ENCODE measurements around the gene ANGPTL7.

ANGPTL7 gene

DNA sequence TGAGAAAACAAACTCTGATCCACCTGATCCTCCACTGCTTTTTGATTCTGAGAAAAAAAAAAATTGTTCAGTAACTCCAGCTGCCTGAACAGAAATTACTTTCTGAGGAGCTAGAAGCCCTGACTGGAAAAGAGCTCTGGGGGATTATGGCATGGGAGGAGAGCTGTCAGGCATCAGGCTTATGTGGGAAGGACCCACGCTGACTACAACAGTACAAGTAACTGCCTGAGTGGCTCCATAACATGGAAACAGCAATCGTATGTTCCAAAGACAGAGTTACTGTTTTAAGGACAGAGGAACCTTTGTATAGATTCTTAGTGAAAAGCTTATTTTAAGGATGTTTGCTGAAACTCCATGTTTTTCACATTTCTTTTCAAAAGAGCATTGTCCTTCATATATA is 1.2 kb upstream of the ANGPTL7 start:
- H3K27me3 ChIP-seq (ENCODE audit: control insufficient read depth in 1 of 2, insufficient read depth in 2 of 2, low read length in 2 of 2): no peaks in the 10 kb centered on the region
- no peak overlapping the region for H3K9ac ChIP-seq (ENCODE audit: low read length)
- H3K4me3 ChIP-seq (ENCODE audit: low read depth in 1 of 2, low read length in 2 of 2): no peak overlapping the region
- H3K27ac ChIP-seq (ENCODE audit: low read depth, low read length): no peak overlapping the region
- peaks cover 12% of the 10 kb centered on the region for H3K36me3 ChIP-seq (ENCODE audit: insufficient read depth, low read length)
- no peaks in the 10 kb centered on the region for H3K9me3 ChIP-seq (ENCODE audit: low read length)
- H3K4me1 ChIP-seq (ENCODE audit: insufficient read depth, low read length): peaks cover 7% of the 10 kb centered on the region

- Histone ChIP-seq H3K27me3 (ENCODE audit: control insufficient read depth in 1 of 2, insufficient read depth in 2 of 2, low read length in 2 of 2) (no peaks in the 10 kb centered on the region), H3K36me3 (ENCODE audit: insufficient read depth, low read length) (peaks cover 16% of the 10 kb centered on the region), H3K4me3 (ENCODE audit: low read depth in 1 of 2, low read length in 2 of 2) (no peak overlapping the region), H3K9me3 (ENCODE audit: low read length) (no peaks in the 10 kb centered on the region), H3K9ac (ENCODE audit: low read length) (no peak overlapping the region), H3K4me1 (ENCODE audit: insufficient read depth, low read length) (peaks cover 7% of the 10 kb centered on the region), H3K27ac (ENCODE audit: low read depth, low read length) (no peak overlapping the region)
These were observed 774 bp upstream of the ANGPTL7 start for GRCh38 chr1:11188381-11188780.

GRCh38 chr1:11193376-11193775 is 4.2 kb downstream of the ANGPTL7 start:
- Histone ChIP-seq H3K27me3 (ENCODE audit: control insufficient read depth in 1 of 2, insufficient read depth in 2 of 2, low read length in 2 of 2) (no peaks in the 10 kb centered on the region), H3K9me3 (ENCODE audit: low read length) (no peaks in the 10 kb centered on the region), H3K4me3 (ENCODE audit: low read depth in 1 of 2, low read length in 2 of 2) (no peak overlapping the region), H3K9ac (ENCODE audit: low read length) (no peak overlapping the region), H3K4me1 (ENCODE audit: insufficient read depth, low read length) (peaks cover 7% of the 10 kb centered on the region), H3K36me3 (ENCODE audit: insufficient read depth, low read length) (peaks cover 42% of the 10 kb centered on the region), H3K27ac (ENCODE audit: low read depth, low read length) (no peak overlapping the region)

- no peak overlapping the region for H3K4me3 ChIP-seq (ENCODE audit: low read depth in 1 of 2, low read length in 2 of 2)
- H3K36me3 ChIP-seq (ENCODE audit: insufficient read depth, low read length): peaks cover 52% of the 10 kb centered on the region
- no peak overlapping the region for H3K9ac ChIP-seq (ENCODE audit: low read length)
- peaks cover 5% of the 10 kb centered on the region for H3K4me1 ChIP-seq (ENCODE audit: insufficient read depth, low read length)
- no peaks in the 10 kb centered on the region for H3K9me3 ChIP-seq (ENCODE audit: low read length)
- H3K27me3 ChIP-seq (ENCODE audit: control insufficient read depth in 1 of 2, insufficient read depth in 2 of 2, low read length in 2 of 2): no peaks in the 10 kb centered on the region
- H3K27ac ChIP-seq (ENCODE audit: low read depth, low read length): no peak overlapping the region
These were observed 5.4 kb downstream of the ANGPTL7 start for GRCh38 chr1:11194407-11195176.

DNA sequence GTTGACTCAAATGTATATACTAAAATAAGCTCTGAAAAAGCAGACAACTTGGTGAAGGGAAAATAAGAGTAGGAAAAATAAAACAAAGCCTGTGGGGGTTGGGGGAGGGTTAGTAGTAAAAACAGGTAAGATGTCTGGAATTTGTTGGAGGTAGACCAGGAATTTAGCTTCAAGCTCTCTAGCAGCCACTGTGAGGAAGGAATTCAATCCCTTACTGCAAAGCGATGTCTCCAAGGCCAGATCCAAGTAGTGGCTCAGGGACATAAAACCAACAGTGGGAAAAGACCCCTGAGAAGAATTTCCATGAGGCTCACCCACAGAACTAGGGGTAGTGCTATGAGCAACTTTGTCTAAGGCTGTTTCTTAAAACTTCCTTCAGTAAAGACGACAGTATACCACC is 7.8 kb downstream of the ANGPTL7 start:
- Histone ChIP-seq H3K27ac (ENCODE audit: low read depth, low read length) (no peak overlapping the region), H3K36me3 (ENCODE audit: insufficient read depth, low read length) (peaks cover 51% of the 10 kb centered on the region), H3K4me1 (ENCODE audit: insufficient read depth, low read length) (no peaks in the 10 kb centered on the region), H3K27me3 (ENCODE audit: control insufficient read depth in 1 of 2, insufficient read depth in 2 of 2, low read length in 2 of 2) (no peaks in the 10 kb centered on the region), H3K4me3 (ENCODE audit: low read depth in 1 of 2, low read length in 2 of 2) (no peak overlapping the region), H3K9me3 (ENCODE audit: low read length) (no peaks in the 10 kb centered on the region), H3K9ac (ENCODE audit: low read length) (no peak overlapping the region)

DNA sequence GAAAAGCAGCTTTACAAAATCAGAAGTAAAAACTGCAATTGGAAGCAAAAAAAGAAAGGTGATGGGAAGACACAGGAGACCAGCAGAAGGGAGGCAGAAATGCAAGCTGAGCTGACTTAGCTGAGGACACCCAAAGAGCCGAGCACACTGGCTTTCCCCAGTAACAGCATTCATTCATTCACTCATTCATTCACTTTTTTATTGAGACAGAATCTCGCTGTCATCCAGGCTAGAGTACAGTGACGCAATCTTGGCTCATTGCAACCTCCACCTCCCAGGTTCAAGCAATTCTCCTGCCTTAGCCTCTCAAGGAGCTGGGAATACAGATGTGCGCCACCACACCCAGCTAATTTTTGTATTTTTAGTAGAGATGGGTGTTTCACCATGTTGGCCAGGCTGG is 8.2 kb downstream of the ANGPTL7 start:
- no peak overlapping the region for H3K27ac ChIP-seq (ENCODE audit: low read depth, low read length)
- H3K36me3 ChIP-seq (ENCODE audit: insufficient read depth, low read length): peaks cover 49% of the 10 kb centered on the region
- H3K27me3 ChIP-seq (ENCODE audit: control insufficient read depth in 1 of 2, insufficient read depth in 2 of 2, low read length in 2 of 2): no peaks in the 10 kb centered on the region

GRCh38 chr1:11198257-11198656 is 9.1 kb downstream of the ANGPTL7 start:
- Histone ChIP-seq H3K27ac (ENCODE audit: low read depth, low read length) (no peak overlapping the region), H3K4me1 (ENCODE audit: insufficient read depth, low read length) (no peaks in the 10 kb centered on the region), H3K27me3 (ENCODE audit: control insufficient read depth in 1 of 2, insufficient read depth in 2 of 2, low read length in 2 of 2) (no peaks in the 10 kb centered on the region), H3K9ac (ENCODE audit: low read length) (no peak overlapping the region), H3K36me3 (ENCODE audit: insufficient read depth, low read length) (peaks cover 46% of the 10 kb centered on the region), H3K9me3 (ENCODE audit: low read length) (no peaks in the 10 kb centered on the region), H3K4me3 (ENCODE audit: low read depth in 1 of 2, low read length in 2 of 2) (no peak overlapping the region)

More for the DNA sequence above, 8.2 kb downstream of the ANGPTL7 start:
- Histone ChIP-seq H3K9me3 (ENCODE audit: low read length) (no peaks in the 10 kb centered on the region), H3K9ac (ENCODE audit: low read length) (no peak overlapping the region), H3K4me1 (ENCODE audit: insufficient read depth, low read length) (no peaks in the 10 kb centered on the region), H3K4me3 (ENCODE audit: low read depth in 1 of 2, low read length in 2 of 2) (no peak overlapping the region)

DNA sequence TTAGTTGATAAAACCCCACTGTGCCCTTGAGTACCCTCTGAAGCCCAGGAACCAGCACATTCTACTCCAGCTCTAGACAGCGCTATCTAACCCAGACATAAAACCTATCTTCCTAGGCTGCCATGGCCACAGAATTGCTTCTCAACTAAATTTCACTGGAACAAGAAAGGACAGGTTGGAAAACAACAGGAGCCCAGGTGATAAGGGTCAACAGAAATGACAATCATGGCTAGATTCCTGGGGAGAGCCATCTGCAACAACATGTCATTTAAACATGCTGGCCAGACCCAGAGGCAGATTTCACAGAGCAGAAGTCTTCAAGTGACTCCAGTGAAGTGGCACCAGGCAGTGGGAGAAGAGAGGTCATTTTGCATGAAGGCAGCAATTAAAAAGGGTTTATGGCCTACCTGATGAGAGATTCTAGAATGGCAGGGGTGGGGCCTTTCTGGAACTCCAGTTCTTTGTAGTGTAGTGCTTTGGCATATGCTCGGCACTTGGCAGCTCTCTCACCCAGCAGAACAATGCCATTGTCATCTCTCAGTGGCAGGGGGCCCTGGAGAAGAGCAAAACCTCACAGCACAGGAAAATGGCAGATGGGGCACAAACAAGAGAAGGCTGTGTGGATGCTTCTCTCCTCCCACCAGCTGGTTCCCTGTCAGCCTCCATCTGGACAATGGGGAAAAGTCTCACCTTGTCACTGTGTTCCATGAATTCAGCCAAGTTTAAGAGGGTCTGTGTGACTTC is 9.9 kb downstream of the ANGPTL7 start:
- peaks cover 44% of the 10 kb centered on the region for H3K36me3 ChIP-seq (ENCODE audit: insufficient read depth, low read length)
- H3K4me1 ChIP-seq (ENCODE audit: insufficient read depth, low read length): no peaks in the 10 kb centered on the region
- no peaks in the 10 kb centered on the region for H3K27me3 ChIP-seq (ENCODE audit: control insufficient read depth in 1 of 2, insufficient read depth in 2 of 2, low read length in 2 of 2)
- H3K9me3 ChIP-seq (ENCODE audit: low read length): no peaks in the 10 kb centered on the region
- no peak overlapping the region for H3K9ac ChIP-seq (ENCODE audit: low read length)
- no peak overlapping the region for H3K4me3 ChIP-seq (ENCODE audit: low read depth in 1 of 2, low read length in 2 of 2)
- no peak overlapping the region for H3K27ac ChIP-seq (ENCODE audit: low read depth, low read length)

GRCh38 chr1:11204396-11205190 is 15.4 kb downstream of the ANGPTL7 start:
- H3K27me3 ChIP-seq (ENCODE audit: control insufficient read depth in 1 of 2, insufficient read depth in 2 of 2, low read length in 2 of 2): no peaks in the 10 kb centered on the region
- H3K36me3 ChIP-seq (ENCODE audit: insufficient read depth, low read length): peaks cover 61% of the 10 kb centered on the region
- H3K9me3 ChIP-seq (ENCODE audit: low read length): no peaks in the 10 kb centered on the region
- no peak overlapping the region for H3K9ac ChIP-seq (ENCODE audit: low read length)
- H3K4me1 ChIP-seq (ENCODE audit: insufficient read depth, low read length): no peaks in the 10 kb centered on the region
- no peak overlapping the region for H3K27ac ChIP-seq (ENCODE audit: low read depth, low read length)
- no peak overlapping the region for H3K4me3 ChIP-seq (ENCODE audit: low read depth in 1 of 2, low read length in 2 of 2)

DNA sequence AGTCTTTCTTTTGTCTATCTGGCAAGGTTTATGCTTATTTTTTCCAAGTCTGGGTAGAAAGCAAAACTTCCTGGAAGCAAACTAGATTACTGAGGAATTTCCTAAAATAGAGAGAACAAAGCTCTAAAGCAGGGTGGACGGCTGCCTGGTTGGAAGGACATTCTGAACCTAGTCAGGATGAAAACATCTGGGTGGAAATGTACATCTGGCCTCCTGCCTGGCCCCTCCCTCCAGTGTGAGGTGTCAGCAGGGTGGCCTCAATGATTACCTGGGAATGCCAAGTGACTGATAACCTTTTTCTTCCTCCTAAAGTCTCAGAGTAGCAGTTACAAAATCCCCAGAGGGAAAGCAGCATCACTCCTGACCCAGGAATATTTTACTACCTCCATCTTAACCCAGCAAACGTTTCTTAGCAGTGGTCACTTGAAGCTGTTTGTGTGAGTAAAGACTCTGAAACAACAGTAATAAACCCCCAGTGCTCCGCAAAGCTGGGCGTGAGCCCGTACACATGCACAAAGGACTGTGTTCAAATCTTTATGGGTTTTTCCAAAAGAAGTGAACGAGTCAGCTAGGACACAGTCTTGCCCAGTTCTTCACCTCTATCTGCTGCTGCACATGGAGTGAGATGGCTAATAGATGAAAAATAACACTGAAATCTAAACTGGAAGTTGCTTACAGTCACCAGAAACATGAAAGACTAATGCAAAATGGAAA is 18.9 kb downstream of the ANGPTL7 start:
- Histone ChIP-seq H3K4me1 (ENCODE audit: insufficient read depth, low read length) (no peaks in the 10 kb centered on the region), H3K4me3 (ENCODE audit: low read depth in 1 of 2, low read length in 2 of 2) (no peak overlapping the region), H3K9ac (ENCODE audit: low read length) (no peak overlapping the region), H3K36me3 (ENCODE audit: insufficient read depth, low read length) (peaks cover 88% of the 10 kb centered on the region), H3K27ac (ENCODE audit: low read depth, low read length) (no peak overlapping the region), H3K27me3 (ENCODE audit: control insufficient read depth in 1 of 2, insufficient read depth in 2 of 2, low read length in 2 of 2) (no peaks in the 10 kb centered on the region), H3K9me3 (ENCODE audit: low read length) (no peaks in the 10 kb centered on the region)

DNA sequence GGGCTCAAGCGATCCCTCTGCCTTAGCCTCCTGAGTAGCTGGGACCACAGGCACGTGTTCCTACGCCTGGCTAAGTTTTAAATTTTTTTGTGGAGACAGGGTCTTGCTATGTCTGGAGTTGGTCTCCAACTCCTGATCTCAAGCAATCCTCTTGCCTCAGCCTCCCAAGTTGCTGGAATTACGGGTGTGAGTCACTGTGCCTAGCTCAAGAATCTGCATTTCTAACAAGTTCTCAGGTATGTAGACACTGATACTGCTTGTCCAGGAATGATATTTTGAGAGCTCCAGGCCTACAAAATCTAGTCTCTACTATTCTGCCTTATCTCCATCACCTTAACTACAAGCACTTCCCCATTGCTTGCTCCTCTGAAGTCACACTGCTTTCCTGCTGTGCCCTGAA is 22.3 kb downstream of the ANGPTL7 start:
- no peak overlapping the region for H3K9ac ChIP-seq (ENCODE audit: low read length)
- no peaks in the 10 kb centered on the region for H3K4me1 ChIP-seq (ENCODE audit: insufficient read depth, low read length)
- H3K27me3 ChIP-seq (ENCODE audit: control insufficient read depth in 1 of 2, insufficient read depth in 2 of 2, low read length in 2 of 2): no peaks in the 10 kb centered on the region
- H3K9me3 ChIP-seq (ENCODE audit: low read length): no peaks in the 10 kb centered on the region
- no peak overlapping the region for H3K27ac ChIP-seq (ENCODE audit: low read depth, low read length)
- no peak overlapping the region for H3K4me3 ChIP-seq (ENCODE audit: low read depth in 1 of 2, low read length in 2 of 2)
- peaks cover 93% of the 10 kb centered on the region for H3K36me3 ChIP-seq (ENCODE audit: insufficient read depth, low read length)

All from muscle layer of colon (tissue), 2 donors.